Endodermal cell (in vitro differentiated cells): Measurements from ENCODE around the gene SPACDR. TPM values are rescaled to one million over a fixed set of nuclear protein-coding genes. Genes with fewer than 3 reads are reported as not detected.

Experiments used
- DNase-seq: peaks from one replicate; pipeline ENCODE4 v3.0.0-alpha.2; 2017
- H3K27ac ChIP-seq: 2 replicates; pipeline ENCODE4 v1.5.1; 2013; ENCODE audit warnings: mild to moderate bottlenecking, low read depth, low read length, moderate library complexity
- H3K27me3 ChIP-seq: 2 replicates; pipeline ENCODE4 v1.6.1; 2013; ENCODE audit warnings: mild to moderate bottlenecking, low read length, moderate library complexity; ENCODE audit not compliant: insufficient read depth, control insufficient read depth, poor library complexity, severe bottlenecking
- H3K36me3 ChIP-seq: 2 replicates; pipeline ENCODE4 v1.7.0; 2013; ENCODE audit warnings: mild to moderate bottlenecking, low read length, moderate library complexity; ENCODE audit not compliant: control insufficient read depth, insufficient read depth
- H3K4me1 ChIP-seq: one replicate; pipeline ENCODE4 v1.7.0; 2013; ENCODE audit warnings: low read length; ENCODE audit not compliant: control insufficient read depth, insufficient read depth
- H3K4me3 ChIP-seq: 2 replicates; pipeline ENCODE4 v1.5.1; 2013; ENCODE audit warnings: mild to moderate bottlenecking, low read length, moderate library complexity
- H3K9ac ChIP-seq: 2 replicates; pipeline ENCODE4 v1.6.1; 2013; ENCODE audit warnings: mild to moderate bottlenecking, low read length, moderate library complexity; ENCODE audit not compliant: poor library complexity, severe bottlenecking; ENCODE audit errors: extremely low read depth
- H3K9me3 ChIP-seq: 2 replicates; pipeline ENCODE4 v1.6.1; 2013; ENCODE audit warnings: mild to moderate bottlenecking, low read length, moderate library complexity; ENCODE audit not compliant: control insufficient read depth
- H3K27ac Mint-ChIP-seq: 2 replicates; pipeline ENCODE4 v1.8.0; 2020; ENCODE audit warnings: mixed read lengths
- H3K27me3 Mint-ChIP-seq: 2 replicates; pipeline ENCODE4 v1.8.0; 2021; ENCODE audit warnings: mild to moderate bottlenecking, mixed read lengths; ENCODE audit not compliant: insufficient read depth
- H3K36me3 Mint-ChIP-seq: 2 replicates; pipeline ENCODE4 v1.8.0; 2020; ENCODE audit warnings: low read depth, mixed read lengths
- H3K4me1 Mint-ChIP-seq: 2 replicates; pipeline ENCODE4 v1.8.0; 2020; ENCODE audit warnings: mixed read lengths
- H3K4me3 Mint-ChIP-seq: 2 replicates; pipeline ENCODE4 v1.8.0; 2020; ENCODE audit warnings: mild to moderate bottlenecking, moderate library complexity, mixed read lengths
- H3K9me3 Mint-ChIP-seq: 2 replicates; pipeline ENCODE4 v1.8.0; 2020; ENCODE audit warnings: mild to moderate bottlenecking, mixed read lengths
- CTCF ChIP-seq: fragments of 200-600 bp; sonication (generic); conservative IDR thresholded peaks from 2 replicates; pipeline ENCODE4 v1.5.0; 2021; ENCODE audit warnings: antibody characterized with exemption, mild to moderate bottlenecking
- WGBS, 2 experiments: methylation state at CpG; one replicate each; pipeline versions ENCODE4 v1.1.5 to v1.1.7; 2013; ENCODE audit warnings: missing lambda C conversion rate in 2 of 2, mixed read lengths in 1 of 2; ENCODE audit not compliant: insufficient coverage in 1 of 2, insufficient read length in 1 of 2; 5-methylcytosine and 5-hydroxymethylcytosine counted together
- total RNA-seq, 2 donors: library from RNA; stranded (reverse); fragmentation: NEBNext Ultra II Directional in 1 of 2; extraction: Animal tissue kit (Norgen Biotek cat#: 25700) in 1 of 2; gene quantifications; 2 replicates in 1 of 2; 3 replicates in 1 of 2; pipeline ENCODE4 v1.2.1, GENCODE V29; 2021

SPACDR gene
- total RNA-seq, 2 donors from 2014 or later, result 1.3 to 1.5 TPM

- H3K27ac Mint-ChIP-seq, result no peak overlapping the region
- H3K27me3 ChIP-seq, result no peaks in the 10 kb centered on the region
- no peak overlapping the region for H3K9ac ChIP-seq
- 86 to 100% methylated on average over 1 of the region's 1 CpG for WGBS, 2 experiments
- H3K4me3 ChIP-seq, result no peak overlapping the region
- H3K27ac ChIP-seq, result no peak overlapping the region
- H3K27me3 Mint-ChIP-seq, result no peaks in the 10 kb centered on the region
- no peak for DNase-seq
- H3K4me1 ChIP-seq, result peaks cover 4% of the 10 kb centered on the region
- no peaks in the 10 kb centered on the region for H3K9me3 ChIP-seq
- H3K4me1 Mint-ChIP-seq, result peaks cover 20% of the 10 kb centered on the region
- no peaks in the 10 kb centered on the region for H3K9me3 Mint-ChIP-seq
- no peaks in the 10 kb centered on the region for H3K36me3 ChIP-seq
- H3K36me3 Mint-ChIP-seq, result no peaks in the 10 kb centered on the region
- no peak for TF ChIP-seq CTCF
- no peak overlapping the region for H3K4me3 Mint-ChIP-seq
These were observed 17.4 kb upstream of the SPACDR start for GRCh38 chr7:100481466-100481865.

- Mint-ChIP-seq H3K36me3 (peaks cover 8% of the 10 kb centered on the region), H3K4me3 (peak within 1 kb of the TSS; percentile 76), H3K27me3 (no peaks in the 10 kb centered on the region), H3K27ac (peak within 1 kb of the TSS; percentile 82), H3K4me1 (peaks cover 11% of the 10 kb centered on the region), H3K9me3 (no peaks in the 10 kb centered on the region)
- TF ChIP-seq CTCF, result no peak
- Histone ChIP-seq H3K27me3 (no peaks in the 10 kb centered on the region), H3K4me1 (no peaks in the 10 kb centered on the region), H3K36me3 (peaks cover 2% of the 10 kb centered on the region), H3K27ac (peak within 1 kb of the TSS; percentile 41), H3K9me3 (no peaks in the 10 kb centered on the region), H3K4me3 (peak within 1 kb of the TSS; percentile 88), H3K9ac (peak within 1 kb of the TSS; percentile 68)
- 0 to 1% methylated on average over 6 to 27 of the region's 27 CpGs for WGBS, 2 experiments
- DNase-seq, result peak; percentile 99
These were observed 15.0 kb upstream of the SPACDR start, which contains the start of gene TSC22D4 for GRCh38 chr7:100478958-100479660. Gene TSC22D4, minus strand, starts transcription at chr7:100479214. Its CDS starts 1,176 bp downstream, at chr7:100478038.

GRCh38 chr7:100477871-100478267, 13.8 kb upstream of the SPACDR start:
- Mint-ChIP-seq H3K4me1 (peaks cover 11% of the 10 kb centered on the region), H3K27ac (no peak overlapping the region), H3K9me3 (no peaks in the 10 kb centered on the region), H3K36me3 (peaks cover 13% of the 10 kb centered on the region), H3K27me3 (no peaks in the 10 kb centered on the region), H3K4me3 (peak overlapping the region; percentile 76)
- Histone ChIP-seq H3K27me3 (no peaks in the 10 kb centered on the region), H3K27ac (no peak overlapping the region), H3K9me3 (no peaks in the 10 kb centered on the region), H3K4me1 (no peaks in the 10 kb centered on the region), H3K4me3 (peak overlapping the region; percentile 88), H3K9ac (peak overlapping the region; percentile 68), H3K36me3 (peaks cover 7% of the 10 kb centered on the region)
- no peak for DNase-seq
- WGBS, 2 experiments, result 37% methylated on average over 16 of the region's 16 CpGs; no CpG with 5 or more reads in 1 of the 2 experiments
- no peak for TF ChIP-seq CTCF
